Adipose tissue (tissue), 3 donors: ENCODE results near the gene SLC12A1. TPM values are rescaled to one million over a fixed set of nuclear protein-coding genes. Genes with fewer than 3 reads are reported as not detected.

Source experiments
- H3K27ac ChIP-seq: one replicate; pipeline ENCODE4 v1.5.1; 2013; ENCODE audit warnings: low read depth, low read length
- WGBS, 3 donors: extraction: QIAGEN DNeasy Blood & Tissue Kit; methylation state at CpG; one replicate each; pipeline ENCODE4 v1.1.7; 2013; 5-methylcytosine and 5-hydroxymethylcytosine counted together
- polyA plus RNA-seq, 3 donors: library from polyadenylated mRNA; stranded (reverse); fragments of 200-250 nt; gene quantifications; one replicate each; pipeline ENCODE4 v1.2.3, GENCODE V29; 2013
- donor health status: healthy with polysubstance abuse.
- donor health status: Bipolar disorder and iron deficiency.
- donor health status: healthy.

SLC12A1 gene
- polyA plus RNA-seq, result not detected

DNA sequence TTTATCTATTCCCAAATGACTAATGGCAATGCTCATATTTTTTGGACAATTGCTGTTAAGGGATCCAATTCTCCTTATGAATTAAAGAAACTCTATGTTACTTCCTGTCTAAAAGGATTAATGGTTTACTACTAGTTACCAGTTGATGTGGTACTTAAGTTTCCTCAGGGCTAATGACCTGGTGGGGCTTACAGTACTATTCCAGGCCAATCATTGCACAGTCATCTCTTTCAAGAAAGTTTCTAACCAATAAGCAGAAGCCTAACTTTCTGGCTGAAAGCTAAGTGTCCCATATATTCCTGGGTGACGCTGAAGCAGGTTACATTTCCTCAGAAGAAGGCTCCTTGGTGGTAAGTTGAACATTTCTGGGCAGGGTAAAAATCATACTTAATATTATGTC is at the start of gene SLC12A1:
SLC12A1 (plus strand) TSS at position 322 of the 400 bp plus-strand sequence. CDS start 1,418 bp downstream, outside the sequence.
- no peak within 1 kb of the TSS for H3K27ac ChIP-seq
- 88 to 93% (median 91%) methylated on average over 1 of the region's 1 CpG for WGBS, 3 donors

DNA sequence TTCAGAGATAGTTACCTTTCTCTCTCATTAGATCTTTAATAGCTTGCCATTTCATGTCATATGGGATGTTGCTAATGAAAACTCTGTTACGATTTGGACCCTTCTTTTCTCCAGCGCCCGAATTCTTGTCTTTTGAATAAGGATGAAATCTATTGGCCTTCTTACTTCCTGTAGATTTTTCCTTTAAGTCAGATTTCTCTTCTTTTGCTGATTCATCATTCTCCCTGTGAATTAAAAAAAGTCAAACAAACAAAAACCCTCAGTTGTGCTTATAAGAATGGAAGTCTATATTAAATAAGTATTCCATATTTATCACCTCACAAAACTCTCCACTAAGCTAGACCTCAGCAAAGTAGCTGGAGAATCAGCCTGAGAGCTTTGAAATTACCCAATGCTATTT is 37.5 kb upstream of the SLC12A1 start:
- H3K27ac ChIP-seq, result no peak overlapping the region
- WGBS, 3 donors, result 55 to 63% (median 59%) methylated on average over 3 of the region's 3 CpGs

DNA sequence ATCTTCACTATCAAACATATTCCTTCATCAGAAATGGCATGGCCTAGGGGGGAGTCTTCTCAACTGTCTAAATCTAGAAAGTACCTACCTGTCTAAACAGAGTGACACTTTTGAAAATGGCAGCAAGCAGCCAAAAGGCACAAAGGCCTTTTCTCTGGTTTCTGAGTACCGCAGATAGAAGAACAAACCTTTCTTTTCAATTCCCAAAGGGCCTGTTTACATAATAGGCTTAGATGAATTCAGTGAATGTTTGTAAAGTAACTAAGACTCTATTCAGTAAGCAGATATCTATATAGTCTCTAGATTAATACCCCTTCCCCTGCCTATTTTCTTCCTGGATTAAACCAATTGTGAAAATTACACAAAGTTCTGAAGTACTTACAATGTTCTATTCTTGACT is 35.1 kb upstream of the SLC12A1 start:
- no peak overlapping the region for H3K27ac ChIP-seq
- 69 to 78% (median 78%) methylated on average over 1 of the region's 1 CpG for WGBS, 3 donors

DNA sequence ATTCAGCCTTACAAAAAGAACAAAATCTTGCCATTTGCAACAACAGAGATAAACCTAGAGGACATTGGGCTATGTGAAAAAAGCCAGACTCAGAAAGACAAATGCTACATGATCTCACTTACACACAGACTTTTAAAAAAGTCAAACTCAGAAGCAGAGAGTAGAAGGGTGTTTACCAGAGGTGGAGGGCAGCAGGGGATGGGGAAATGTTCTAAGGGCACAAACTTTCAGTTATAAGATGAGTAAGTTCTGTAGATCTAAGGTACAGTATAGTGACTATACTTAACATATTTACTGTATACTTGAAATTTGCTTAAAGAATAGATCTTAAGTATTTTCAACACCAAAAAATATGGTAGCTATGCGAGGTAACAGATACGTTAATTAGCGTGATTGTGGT is 31.0 kb upstream of the SLC12A1 start:
- WGBS, 3 donors, result 93 to 97% (median 95%) methylated on average over 3 of the region's 3 CpGs
- H3K27ac ChIP-seq, result no peak overlapping the region

DNA sequence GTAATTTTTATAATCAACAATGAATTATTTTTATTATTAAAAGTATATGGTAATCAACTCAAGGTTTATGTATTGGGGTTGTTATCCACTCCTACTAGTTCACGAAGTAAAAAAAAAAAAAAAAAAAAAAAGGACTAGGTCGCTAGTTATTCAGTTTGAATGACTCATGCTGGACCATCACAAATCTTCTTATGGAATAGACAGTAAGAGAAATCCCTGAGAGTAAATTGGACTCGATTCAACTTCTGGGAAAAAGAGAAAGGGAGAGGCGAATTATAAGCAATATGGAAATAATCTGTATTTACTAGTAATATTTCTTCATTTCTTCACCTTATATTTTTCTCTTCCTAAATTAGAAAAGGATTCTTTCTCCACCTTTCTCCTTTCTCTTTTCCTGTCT is 30.0 kb upstream of the SLC12A1 start:
- H3K27ac ChIP-seq, result no peak overlapping the region
- 77 to 95% (median 85%) methylated on average over 4 of the region's 4 CpGs for WGBS, 3 donors

DNA sequence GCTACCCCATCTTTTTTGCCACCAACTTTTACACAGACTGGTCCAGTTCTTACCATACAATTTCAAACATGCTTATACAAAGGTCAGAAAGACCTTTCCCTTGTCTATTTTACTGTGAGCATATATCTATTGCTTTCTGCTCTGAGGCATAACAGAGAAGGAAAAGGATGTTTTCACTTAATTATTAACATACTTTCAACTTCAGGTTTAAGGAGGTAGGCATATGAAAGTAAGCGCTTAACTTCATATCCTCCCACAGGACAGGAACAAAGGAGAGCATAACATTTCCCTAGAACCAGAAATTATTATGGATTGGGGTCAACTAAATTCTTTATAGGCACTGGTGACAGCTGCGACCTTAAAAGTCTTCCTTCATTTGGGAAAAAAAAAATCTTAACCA is 29.1 kb upstream of the SLC12A1 start:
- WGBS, 3 donors, result 67 to 73% (median 68%) methylated on average over 2 of the region's 2 CpGs
- no peak overlapping the region for H3K27ac ChIP-seq

DNA sequence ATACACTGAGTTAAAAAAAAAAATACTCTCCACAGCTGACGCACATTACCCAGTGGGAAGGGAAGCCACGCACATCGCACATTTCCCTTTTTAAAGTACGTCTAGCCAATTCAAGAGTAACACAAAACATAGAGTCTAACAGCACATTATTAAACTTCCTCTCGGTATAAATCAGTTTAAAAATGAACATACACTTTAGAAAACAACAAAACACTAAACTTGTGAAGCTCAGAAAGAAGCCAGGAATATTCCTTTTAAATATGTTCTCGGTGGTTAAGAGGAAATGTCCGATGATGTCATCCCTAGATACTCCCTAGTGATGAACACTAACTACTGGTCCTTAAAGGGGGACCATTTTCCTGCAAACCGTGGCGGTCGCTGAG is 28.7 kb upstream of the SLC12A1 start:
- WGBS, 3 donors, result 1 to 5% (median 2%) methylated on average over 10 of the region's 10 CpGs
- no peak overlapping the region for H3K27ac ChIP-seq

DNA sequence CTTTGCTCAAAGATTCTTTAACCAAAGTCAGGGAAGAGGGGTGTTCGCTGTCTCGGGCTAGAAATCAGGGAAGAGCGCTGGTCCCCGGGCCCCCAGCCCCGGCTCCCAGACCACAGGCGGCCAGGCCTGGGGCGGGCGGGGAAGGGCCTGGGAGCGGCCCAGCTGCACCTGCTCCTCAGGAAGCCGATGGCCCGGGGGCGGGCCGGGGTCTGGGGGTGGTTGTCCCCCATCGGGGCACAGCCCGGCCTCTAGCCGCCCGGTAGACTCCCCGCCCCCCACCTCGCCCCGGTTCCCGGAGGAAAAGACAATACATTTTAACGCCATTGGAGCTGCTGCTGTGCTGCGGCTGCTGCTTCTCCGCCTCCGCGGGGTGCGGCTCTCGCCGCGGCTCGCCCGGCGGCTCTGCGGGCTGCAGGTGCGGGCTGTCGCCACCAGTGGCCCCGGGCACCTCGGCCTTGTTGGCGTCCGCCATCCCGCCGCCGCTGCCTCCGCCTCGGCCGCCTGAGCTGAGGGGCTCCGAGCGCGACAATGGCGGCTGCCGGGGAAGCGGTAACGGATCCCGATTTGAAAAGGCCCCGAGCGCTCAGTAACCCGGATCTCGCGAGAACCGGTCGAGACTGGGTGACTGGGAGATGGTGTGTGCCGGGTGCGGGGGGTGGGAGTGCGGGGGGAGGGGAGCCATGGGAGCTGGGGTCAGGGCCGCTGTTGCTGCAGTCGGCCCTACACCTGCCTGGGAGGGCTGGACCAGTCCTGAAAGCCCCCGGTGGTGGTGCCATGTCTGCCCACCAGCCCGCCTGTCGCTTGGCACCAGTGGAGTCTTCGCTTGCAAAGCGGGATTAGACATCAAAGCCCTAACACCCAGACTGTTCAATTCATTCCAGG is 28.1 kb upstream of the SLC12A1 start, which contains the start of gene MYEF2:
MYEF2 (minus strand) TSS at position 530 of the 882 bp plus-strand sequence; CDS start at position 472, 58 bp downstream.
- no peak within 1 kb of the TSS for H3K27ac ChIP-seq
- 1 to 4% (median 3%) methylated on average over 67 to 71 of the region's 71 CpGs for WGBS, 3 donors

DNA sequence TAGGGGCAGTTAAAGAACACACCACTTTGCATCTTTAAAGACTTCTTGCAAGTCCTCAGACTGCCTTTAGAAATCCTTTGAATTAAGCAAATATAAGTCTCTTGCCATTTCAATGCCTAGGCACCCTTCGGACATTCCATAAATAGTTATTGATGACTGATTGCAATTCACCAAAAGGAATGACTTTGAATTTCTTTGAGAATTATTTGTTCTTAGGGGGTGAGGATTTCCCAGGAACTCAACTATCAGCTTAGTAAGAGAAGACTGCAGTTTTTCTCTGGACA is 27.5 kb upstream of the SLC12A1 start:
- WGBS, 3 donors, result 69 to 88% (median 71%) methylated on average over 1 of the region's 1 CpG
- H3K27ac ChIP-seq, result no peak overlapping the region

DNA sequence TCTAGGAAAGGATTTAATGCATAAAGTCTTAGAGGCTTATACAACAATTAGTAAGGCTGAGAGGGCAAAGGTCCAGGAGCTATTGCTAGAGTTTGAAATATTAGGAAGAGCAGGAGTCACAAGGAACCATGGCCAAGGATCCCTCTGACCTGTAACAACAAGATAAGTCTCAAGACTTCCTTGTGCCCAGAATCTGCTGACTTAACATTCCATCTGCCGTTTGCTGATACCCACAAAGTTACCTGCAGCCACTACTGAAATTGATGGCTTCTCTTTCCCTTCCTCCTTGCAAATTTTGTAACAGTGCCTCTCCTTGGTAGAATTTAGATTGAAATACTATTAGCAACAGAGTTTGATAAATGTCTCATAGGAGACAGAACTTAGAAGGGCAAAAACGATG is 23.4 kb upstream of the SLC12A1 start:
- WGBS, 3 donors, result 45 to 52% (median 49%) methylated on average over 2 of the region's 2 CpGs
- no peak overlapping the region for H3K27ac ChIP-seq

DNA sequence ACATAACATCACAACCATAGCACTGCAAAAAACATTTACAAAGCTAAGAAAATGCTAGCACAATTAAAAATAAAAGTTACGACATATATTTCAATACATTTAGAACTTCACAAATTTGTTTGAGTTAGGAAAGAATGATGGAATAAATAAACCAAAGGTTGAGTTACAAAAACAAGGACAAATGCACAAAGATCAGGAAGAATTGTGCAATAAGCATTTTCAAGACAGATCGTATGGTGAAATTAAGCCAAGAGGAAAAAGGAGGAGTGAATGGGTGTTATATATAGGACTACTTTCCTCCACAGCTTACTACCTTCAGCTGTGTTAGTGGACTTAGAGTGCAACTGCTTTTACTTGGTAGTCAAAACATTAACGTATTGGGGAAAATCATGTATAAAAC is 20.6 kb upstream of the SLC12A1 start:
- 71 to 74% (median 71%) methylated on average over 3 of the region's 3 CpGs for WGBS, 3 donors
- H3K27ac ChIP-seq, result no peak overlapping the region

DNA sequence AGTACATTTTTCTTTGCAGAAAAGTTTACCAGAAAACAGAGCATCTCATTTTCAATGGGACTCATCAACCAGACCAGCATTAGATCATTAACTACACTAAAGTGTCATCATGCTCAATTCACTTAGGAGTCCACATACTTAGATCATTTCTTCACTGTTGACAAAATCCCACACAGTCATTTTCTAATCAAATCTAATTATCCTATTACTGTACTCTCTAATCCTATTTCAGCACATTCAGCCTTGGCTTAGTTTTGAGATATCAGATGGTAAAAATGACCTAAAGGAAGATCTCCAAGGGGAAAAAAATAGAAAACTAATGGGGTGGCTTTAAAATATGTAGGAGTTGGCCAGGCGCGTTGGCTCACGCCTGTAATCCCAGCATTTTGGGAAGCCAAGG is 19.8 kb upstream of the SLC12A1 start:
- no peak overlapping the region for H3K27ac ChIP-seq
- 89 to 95% (median 94%) methylated on average over 3 of the region's 3 CpGs for whole genome bisulfite sequencing, 3 donors

DNA sequence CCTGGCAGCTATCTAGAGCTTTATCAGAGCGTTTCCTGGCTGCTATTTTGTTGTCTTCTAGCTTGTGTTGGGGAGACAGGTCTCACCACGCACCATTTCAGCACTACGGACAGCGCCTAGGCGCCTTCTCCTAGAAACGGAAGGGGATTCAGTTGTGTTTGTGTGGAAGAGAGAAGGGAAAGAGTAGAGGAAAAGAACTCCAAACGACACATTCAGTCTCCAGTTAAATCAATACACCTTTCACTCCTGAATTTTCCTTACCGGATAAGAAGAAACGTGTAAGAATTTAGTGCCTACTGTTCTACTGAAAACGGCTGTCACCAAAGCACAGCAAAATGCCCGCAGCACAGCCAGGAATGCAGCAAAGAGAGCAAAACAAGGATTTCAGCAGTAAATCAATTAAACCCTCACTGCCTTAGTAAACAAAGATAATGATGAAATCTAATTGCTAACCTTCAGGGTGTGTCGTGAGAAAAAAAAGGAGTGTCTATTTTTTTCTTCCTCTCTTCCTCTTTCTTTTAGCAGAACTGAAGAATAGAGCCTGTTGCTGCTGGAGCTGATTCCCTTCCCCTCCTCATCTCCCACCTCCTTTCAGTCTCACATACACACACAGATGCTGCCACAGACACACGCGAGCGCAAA is 15.0 kb upstream of the SLC12A1 start:
- 2 to 6% (median 6%) methylated on average over 15 of the region's 15 CpGs for WGBS, 3 donors
- H3K27ac ChIP-seq, result no peak overlapping the region

DNA sequence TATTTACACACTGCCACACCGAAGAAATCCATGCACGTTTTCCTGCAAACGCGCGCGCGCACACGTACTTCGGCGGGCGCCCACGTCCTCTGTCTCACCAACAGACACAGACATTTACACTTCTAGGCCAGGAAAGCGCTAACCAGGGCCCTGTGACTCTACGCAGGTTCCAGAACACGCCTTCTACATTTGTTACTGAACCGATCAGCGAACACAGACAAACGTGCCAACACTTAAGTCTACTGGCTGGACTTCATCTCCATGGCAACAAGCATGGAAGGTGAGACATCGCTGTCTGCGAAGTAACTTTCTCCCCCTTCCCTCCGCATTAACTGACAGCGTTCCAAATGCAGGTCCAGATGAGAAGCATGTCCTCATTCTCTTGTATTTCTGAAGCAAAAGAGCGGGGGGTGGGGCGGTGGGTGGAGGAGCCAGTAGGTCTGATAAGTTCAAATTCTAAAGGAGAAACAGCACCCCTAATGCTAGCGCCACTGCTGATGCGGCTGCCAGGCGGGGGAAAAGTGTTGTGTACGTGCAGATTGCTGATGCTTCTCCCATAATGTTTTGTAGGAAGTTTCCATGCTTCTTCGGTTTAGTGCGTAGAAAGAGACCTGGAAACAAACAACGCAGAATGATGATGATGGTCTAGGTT is 14.4 kb upstream of the SLC12A1 start, which contains the start of gene CTXN2:
CTXN2 (plus strand) TSS at position 92 of the 652 bp plus-strand sequence. CDS start 9,636 bp downstream, outside the sequence.
- WGBS, 3 donors, result 6 to 13% (median 10%) methylated on average over 31 of the region's 31 CpGs
- H3K27ac ChIP-seq, result no peak within 1 kb of the TSS

DNA sequence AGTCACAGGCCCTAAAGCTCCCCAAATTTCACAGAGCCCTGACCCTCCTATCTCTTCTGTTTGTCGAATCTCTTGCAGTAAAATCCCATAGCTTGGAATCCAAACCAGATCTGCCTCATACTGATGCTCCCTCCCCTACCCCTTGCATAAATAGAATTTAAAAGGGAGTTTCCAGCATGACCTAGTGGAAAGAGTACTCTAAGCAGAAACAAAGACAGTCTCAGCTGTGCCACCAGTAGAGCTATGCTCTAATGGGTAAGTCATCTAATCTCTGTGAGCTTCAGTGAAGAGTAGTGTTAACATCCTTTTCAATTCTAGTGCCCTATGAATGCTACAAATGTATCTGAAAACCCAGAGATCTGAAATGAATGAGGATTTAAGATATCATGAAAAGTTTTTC is 4.0 kb upstream of the SLC12A1 start:
- WGBS, 3 donors, result 61 to 85% (median 71%) methylated on average over 1 of the region's 1 CpG

DNA sequence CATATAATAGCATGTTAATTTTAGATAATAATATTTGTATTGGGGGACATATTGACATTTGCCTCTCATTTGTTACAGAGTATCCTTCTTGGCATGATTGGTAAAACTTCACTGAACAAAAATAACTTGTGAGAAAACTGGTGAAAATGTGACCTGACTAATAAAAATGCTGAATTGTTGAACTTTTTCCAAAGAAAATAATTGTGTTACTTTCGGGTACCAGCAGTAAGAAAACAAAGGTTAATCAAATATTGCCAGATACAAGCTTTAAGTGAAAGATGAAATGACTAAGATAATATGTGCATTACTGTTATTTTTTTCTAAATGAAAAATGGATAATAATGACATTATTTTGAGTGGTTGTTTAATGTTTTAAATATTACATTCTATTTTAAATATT is 15.2 kb downstream of the SLC12A1 start:
- 28 to 74% (median 67%) methylated on average over 1 of the region's 1 CpG for WGBS, 3 donors
- no peak overlapping the region for H3K27ac ChIP-seq

More for the DNA sequence above, 4.0 kb upstream of the SLC12A1 start:
- no peak overlapping the region for H3K27ac ChIP-seq

DNA sequence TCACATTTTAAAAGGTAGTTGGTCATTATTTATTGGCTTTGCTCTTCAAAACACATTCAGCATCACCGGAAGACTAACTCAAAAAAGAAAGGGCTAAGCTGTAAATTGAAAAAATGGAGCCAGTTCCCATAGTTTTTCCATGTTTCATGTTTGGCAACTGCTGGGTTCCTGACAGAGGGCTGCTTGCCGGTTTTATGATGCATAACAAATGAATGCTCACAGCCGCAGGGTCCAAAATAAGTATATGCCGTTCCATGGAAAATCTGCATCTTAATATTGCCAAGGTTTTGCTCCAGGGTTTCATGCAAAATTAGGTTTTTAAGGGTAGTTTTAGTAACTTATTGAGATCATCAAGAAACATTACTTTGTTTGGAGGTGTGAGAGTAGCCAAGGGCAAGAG is 15.8 kb downstream of the SLC12A1 start:
- H3K27ac ChIP-seq, result no peak overlapping the region
- 81 to 89% (median 81%) methylated on average over 4 of the region's 4 CpGs for WGBS, 3 donors

DNA sequence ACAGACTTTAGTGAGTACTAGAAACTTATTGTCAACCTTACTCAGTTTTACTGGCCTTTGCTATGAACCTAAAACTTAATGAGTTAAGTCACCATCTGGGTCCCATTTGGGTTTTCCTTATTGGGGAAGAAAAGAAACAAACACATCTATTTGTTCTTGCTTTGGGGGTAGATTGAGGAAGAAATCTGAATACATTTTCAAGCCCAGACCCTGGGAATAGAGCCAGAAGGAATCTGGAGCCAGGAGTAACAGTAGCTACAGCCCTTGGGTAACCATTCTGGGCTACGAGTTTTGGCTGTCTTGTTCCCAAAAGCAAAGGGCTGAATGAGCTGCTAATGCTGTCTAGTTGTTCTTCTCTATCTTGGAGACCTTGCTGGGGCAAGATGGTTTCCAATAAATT is 16.5 kb downstream of the SLC12A1 start:
- H3K27ac ChIP-seq, result no peak overlapping the region
- 33 to 46% (median 42%) methylated on average over 1 of the region's 1 CpG for WGBS, 3 donors

DNA sequence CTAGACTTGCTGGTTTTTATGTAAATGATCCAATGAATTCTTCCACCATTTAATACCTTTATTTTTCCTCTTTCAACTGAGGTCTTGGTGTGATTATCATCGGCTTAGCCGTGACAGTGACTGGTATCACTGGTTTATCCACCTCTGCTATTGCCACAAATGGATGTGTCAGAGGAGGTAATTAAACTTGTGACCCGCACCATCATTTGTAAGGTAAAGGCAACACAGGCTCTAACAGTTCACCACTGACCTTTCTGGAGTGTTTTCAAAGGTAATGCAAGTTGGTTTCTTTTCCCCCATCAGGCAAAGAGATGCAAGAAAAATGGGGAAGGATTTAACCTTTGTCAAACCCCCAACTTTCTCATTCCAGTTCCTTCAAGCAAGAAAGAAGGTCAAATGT is 19.7 kb downstream of the SLC12A1 start:
- 40 to 62% (median 61%) methylated on average over 3 of the region's 3 CpGs for WGBS, 3 donors
- H3K27ac ChIP-seq, result no peak overlapping the region
